Endothelial cell of umbilical vein (primary cell): ENCODE measurements around the gene PPFIA2.

Experiments used
- EZH2 ChIP-seq: IDR thresholded peaks from 2 replicates; pipeline ENCODE4 v1.6.1; 2012; ENCODE audit warnings: borderline replicate concordance, low read depth, mild to moderate bottlenecking, moderate library complexity, low read length, inconsistent platforms; ENCODE audit not compliant: severe bottlenecking
- FOS ChIP-seq: IDR thresholded peaks from 2 replicates; pipeline ENCODE4 v1.6.1; 2011; ENCODE audit warnings: mild to moderate bottlenecking, low read length, moderate library complexity, borderline replicate concordance; ENCODE audit not compliant: insufficient read depth
- MYC ChIP-seq: IDR thresholded peaks from one replicate; pipeline ENCODE4 v1.6.1; 2011; ENCODE audit warnings: mild to moderate bottlenecking, low read depth, low read length
- POLR2A ChIP-seq: IDR thresholded peaks from 2 replicates; pipeline ENCODE4 v1.6.1; 2012; ENCODE audit warnings: low read depth, mild to moderate bottlenecking, control low read depth, low read length
- POLR2AphosphoS5 ChIP-seq: IDR thresholded peaks from 2 replicates; pipeline ENCODE4 v1.6.1; 2012; ENCODE audit warnings: low read depth, mild to moderate bottlenecking, control low read depth, low read length, moderate library complexity; ENCODE audit not compliant: insufficient read depth
- TF ChIP-seq, protein P1 (sequence below), 2 donors: IDR thresholded peaks; 1 replicate in 1 of 2; 2 replicates in 1 of 2; pipeline ENCODE4 v1.5.1; 2011; ENCODE audit warnings: low read length in 2 of 2, mild to moderate bottlenecking in 2 of 2, moderate library complexity in 2 of 2, control low read depth in 1 of 2, inconsistent platforms in 1 of 2, low read depth in 1 of 2; ENCODE audit not compliant: insufficient read depth in 1 of 2; ENCODE audit errors: extremely low read depth in 1 of 2

DNA sequence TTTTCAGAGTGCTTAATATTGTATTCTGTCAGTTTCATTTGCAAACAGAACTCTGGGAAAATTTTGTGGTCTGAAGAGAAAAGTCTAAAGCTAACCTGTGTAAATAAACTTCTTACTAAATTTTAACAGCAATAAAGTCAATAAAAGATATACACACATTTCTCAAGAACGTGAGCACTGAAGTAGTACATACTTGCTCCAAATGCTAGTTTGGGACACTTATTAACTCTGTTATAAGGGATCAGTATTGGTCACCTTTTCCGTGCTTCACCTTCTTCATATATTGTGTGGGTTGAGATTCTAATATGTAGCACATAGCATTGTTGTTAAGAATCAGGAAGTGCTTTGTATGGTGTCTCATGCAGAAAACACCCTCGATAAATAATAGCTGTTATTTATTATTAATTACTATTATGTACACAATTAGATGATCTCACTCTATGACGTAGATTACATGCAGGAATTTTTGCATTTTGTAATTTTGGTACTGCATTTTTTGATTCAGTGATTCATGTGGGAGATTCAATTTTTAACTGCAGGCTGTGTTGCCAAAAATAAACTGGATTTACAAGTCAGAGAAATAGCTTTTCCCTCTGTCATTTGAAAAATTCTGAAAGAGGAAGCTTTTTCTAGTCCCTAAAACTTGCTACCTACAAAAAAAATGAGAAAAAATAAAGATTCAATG is 380.4 kb downstream of the PPFIA2 start:
- TF ChIP-seq EZH2 (no peak), POLR2A (no peak), MYC (no peak), POLR2AphosphoS5 (no peak), FOS (no peak)
- TF ChIP-seq, protein P1, sequence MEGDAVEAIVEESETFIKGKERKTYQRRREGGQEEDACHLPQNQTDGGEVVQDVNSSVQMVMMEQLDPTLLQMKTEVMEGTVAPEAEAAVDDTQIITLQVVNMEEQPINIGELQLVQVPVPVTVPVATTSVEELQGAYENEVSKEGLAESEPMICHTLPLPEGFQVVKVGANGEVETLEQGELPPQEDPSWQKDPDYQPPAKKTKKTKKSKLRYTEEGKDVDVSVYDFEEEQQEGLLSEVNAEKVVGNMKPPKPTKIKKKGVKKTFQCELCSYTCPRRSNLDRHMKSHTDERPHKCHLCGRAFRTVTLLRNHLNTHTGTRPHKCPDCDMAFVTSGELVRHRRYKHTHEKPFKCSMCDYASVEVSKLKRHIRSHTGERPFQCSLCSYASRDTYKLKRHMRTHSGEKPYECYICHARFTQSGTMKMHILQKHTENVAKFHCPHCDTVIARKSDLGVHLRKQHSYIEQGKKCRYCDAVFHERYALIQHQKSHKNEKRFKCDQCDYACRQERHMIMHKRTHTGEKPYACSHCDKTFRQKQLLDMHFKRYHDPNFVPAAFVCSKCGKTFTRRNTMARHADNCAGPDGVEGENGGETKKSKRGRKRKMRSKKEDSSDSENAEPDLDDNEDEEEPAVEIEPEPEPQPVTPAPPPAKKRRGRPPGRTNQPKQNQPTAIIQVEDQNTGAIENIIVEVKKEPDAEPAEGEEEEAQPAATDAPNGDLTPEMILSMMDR (IDR thresholded peaks at IDR 0.05; ENCODE audit: extremely low read depth in 1 of 2, insufficient read depth in 1 of 2, low read depth in 1 of 2, low read length in 2 of 2): no peak
